SK-N-MC (cell line): ENCODE measurements around the gene ZNF8.
"Not testable (repeated sequence)": the region's sequence is repeated elsewhere in the genome, so short reads cannot be mapped to it uniquely, and the experiment has no call there.

Experiments
- EZH2 ChIP-seq: fragments of 200-600 bp; sonication (generic); IDR thresholded peaks from one replicate; pipeline ENCODE4 v1.6.1; 2017; ENCODE audit warnings: antibody characterized with exemption
- FOXP2 ChIP-seq: optimal IDR thresholded peaks from 2 replicates; pipeline ENCODE3; 2011; ENCODE audit warnings: mild to moderate bottlenecking, moderate library complexity; ENCODE audit not compliant: insufficient read depth; ENCODE audit errors: extremely low read length, control extremely low read depth
- POLR2AphosphoS5 ChIP-seq: IDR thresholded peaks from 2 replicates; pipeline ENCODE4 v1.6.1; 2012; ENCODE audit warnings: mild to moderate bottlenecking, low read depth, low read length, borderline replicate concordance

GRCh38 chr19:58310685-58311084 is 31.9 kb downstream of the ZNF8 start:
- not testable (repeated sequence) for TF ChIP-seq EZH2, POLR2AphosphoS5, FOXP2
